Neural cell (in vitro differentiated cells): ENCODE data around the gene RIPK1.

Experiments
- CTCF ChIP-seq: fragments of 450-650 bp; IDR thresholded peaks from 2 replicates; pipeline ENCODE4 v1.5.1; 2014; ENCODE audit warnings: antibody characterized with exemption, mild to moderate bottlenecking, moderate library complexity; ENCODE audit not compliant: poor library complexity, severe bottlenecking
- EP300 ChIP-seq: fragments of 450-650 bp; conservative IDR thresholded peaks from 2 replicates; pipeline ENCODE4 v1.6.1; 2014; ENCODE audit warnings: antibody characterized with exemption, mild to moderate bottlenecking, moderate library complexity; ENCODE audit not compliant: poor library complexity, severe bottlenecking
- EZH2 ChIP-seq: fragments of 200-600, 300-800 bp; shearing (Covaris generic), sonication (generic); IDR thresholded peaks from 2 replicates; pipeline ENCODE4 v1.6.1; 2014; ENCODE audit warnings: antibody characterized with exemption, low read length, borderline replicate concordance, mild to moderate bottlenecking; ENCODE audit not compliant: insufficient read depth, poor library complexity, severe bottlenecking
- MXI1 ChIP-seq: fragments of 450-650 bp; conservative IDR thresholded peaks from 2 replicates; pipeline ENCODE4 v1.6.1; 2014; ENCODE audit warnings: antibody characterized with exemption, mild to moderate bottlenecking; ENCODE audit not compliant: poor library complexity, severe bottlenecking
- POLR2AphosphoS5 ChIP-seq: IDR thresholded peaks from 2 replicates; pipeline ENCODE4 v1.6.1; 2012
- RAD21 ChIP-seq: fragments of 450-650 bp; conservative IDR thresholded peaks from 2 replicates; pipeline ENCODE4 v1.6.1; 2014; ENCODE audit warnings: antibody characterized with exemption, mild to moderate bottlenecking, moderate library complexity
- REST ChIP-seq: IDR thresholded peaks from 2 replicates; pipeline ENCODE4 v1.6.1; 2012; ENCODE audit warnings: borderline replicate concordance
- SMC3 ChIP-seq: fragments of 450-650 bp; conservative IDR thresholded peaks from 2 replicates; pipeline ENCODE4 v1.6.1; 2014; ENCODE audit warnings: antibody characterized with exemption, mild to moderate bottlenecking, moderate library complexity; ENCODE audit not compliant: poor library complexity
- TAF1 ChIP-seq: IDR thresholded peaks from 2 replicates; pipeline ENCODE4 v1.6.1; 2012; ENCODE audit warnings: low read depth

DNA sequence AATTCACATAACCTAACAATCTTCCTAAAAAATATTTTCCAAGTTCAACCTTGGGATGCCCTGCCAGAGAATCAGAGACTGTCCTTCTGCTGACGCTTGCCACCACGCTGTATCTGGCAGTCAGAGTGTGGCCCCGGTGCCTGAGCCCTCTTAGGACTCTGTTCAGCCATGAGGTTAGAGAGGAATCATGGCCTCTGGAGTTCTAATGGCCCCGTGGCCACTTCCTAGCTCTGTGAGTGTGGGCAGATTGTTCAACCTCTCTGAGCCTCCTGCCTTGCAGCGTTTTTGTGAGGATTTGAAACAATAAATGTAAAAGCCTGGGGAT lies 52.4 kb downstream of the RIPK1 start:
- TF ChIP-seq POLR2AphosphoS5 (no peak), CTCF (no peak), TAF1 (no peak), EZH2 (no peak), EP300 (no peak), REST (no peak), RAD21 (no peak), MXI1 (no peak), SMC3 (no peak)
